Esophagus squamous epithelium (tissue), 4 donors: ENCODE data around the gene MVB12B.

ENCODE experiments used
- CTCF ChIP-seq, 6 experiments: fragments of 450-650 bp in 4 of 6; fragments of 200-600 bp in 2 of 6; sonication (generic) in 2 of 6; IDR thresholded peaks; one replicate each; pipeline ENCODE4 v1.5.1; 2016 to 2019; ENCODE audit warnings: antibody characterized with exemption in 6 of 6, mild to moderate bottlenecking in 4 of 6, moderate library complexity in 4 of 6
- POLR2A ChIP-seq, 4 donors: fragments of 450-650 bp; IDR thresholded peaks; one replicate each; pipeline ENCODE4 v1.6.1; 2017; ENCODE audit warnings: antibody characterized with exemption in 4 of 4, mild to moderate bottlenecking in 4 of 4, moderate library complexity in 3 of 4

DNA sequence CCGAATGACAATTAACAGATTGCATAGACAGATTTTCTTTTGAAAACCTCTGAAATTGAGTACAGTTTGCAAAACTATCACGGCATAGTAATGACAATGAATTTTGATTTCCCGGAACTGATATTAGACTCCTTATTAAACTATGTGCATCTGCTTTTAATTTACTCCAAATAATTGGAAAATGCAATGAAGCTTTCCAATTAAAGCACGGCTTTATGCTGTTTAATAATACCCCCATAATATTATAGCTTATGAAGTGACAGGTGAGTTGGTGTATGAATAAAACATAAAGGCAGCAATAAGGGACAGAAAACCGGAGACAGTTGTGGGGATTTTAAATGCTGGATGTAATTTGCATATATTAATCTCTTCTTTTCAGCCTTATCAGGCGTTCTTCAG lies 110.6 kb downstream of the MVB12B start:
- no peak for TF ChIP-seq CTCF (IDR thresholded peaks at IDR 0.05)
- no peak for TF ChIP-seq POLR2A (IDR thresholded peaks at IDR 0.05)
